Liver (tissue), 3 donors: ENCODE measurements around the gene SLC24A2.

Source experiments
- GABPA ChIP-seq, 2 donors: IDR thresholded peaks in 1 of 2; conservative IDR thresholded peaks in 1 of 2; 2 replicates each; pipeline ENCODE4 v1.6.1; 2016; ENCODE audit warnings: antibody characterized with exemption in 2 of 2, mild to moderate bottlenecking in 1 of 2, moderate library complexity in 1 of 2
- RAD21 ChIP-seq, 2 donors: IDR thresholded peaks; 2 replicates each; pipeline ENCODE4 v1.6.1; 2016; ENCODE audit warnings: antibody characterized with exemption in 2 of 2, mild to moderate bottlenecking in 2 of 2
- REST ChIP-seq: IDR thresholded peaks from 2 replicates; pipeline ENCODE4 v1.6.1; 2016; ENCODE audit warnings: antibody characterized with exemption, mild to moderate bottlenecking
- TF ChIP-seq, protein P1 (sequence below): fragments of 150-350 bp; IDR thresholded peaks from 2 replicates; pipeline ENCODE4 v1.5.1; 2017; ENCODE audit warnings: improper control_type of control experiment, low read depth, low read length; ENCODE audit not compliant: missing input control
- donor health status: healthy.
- donor health status: healthy.

- TF ChIP-seq, protein P1, sequence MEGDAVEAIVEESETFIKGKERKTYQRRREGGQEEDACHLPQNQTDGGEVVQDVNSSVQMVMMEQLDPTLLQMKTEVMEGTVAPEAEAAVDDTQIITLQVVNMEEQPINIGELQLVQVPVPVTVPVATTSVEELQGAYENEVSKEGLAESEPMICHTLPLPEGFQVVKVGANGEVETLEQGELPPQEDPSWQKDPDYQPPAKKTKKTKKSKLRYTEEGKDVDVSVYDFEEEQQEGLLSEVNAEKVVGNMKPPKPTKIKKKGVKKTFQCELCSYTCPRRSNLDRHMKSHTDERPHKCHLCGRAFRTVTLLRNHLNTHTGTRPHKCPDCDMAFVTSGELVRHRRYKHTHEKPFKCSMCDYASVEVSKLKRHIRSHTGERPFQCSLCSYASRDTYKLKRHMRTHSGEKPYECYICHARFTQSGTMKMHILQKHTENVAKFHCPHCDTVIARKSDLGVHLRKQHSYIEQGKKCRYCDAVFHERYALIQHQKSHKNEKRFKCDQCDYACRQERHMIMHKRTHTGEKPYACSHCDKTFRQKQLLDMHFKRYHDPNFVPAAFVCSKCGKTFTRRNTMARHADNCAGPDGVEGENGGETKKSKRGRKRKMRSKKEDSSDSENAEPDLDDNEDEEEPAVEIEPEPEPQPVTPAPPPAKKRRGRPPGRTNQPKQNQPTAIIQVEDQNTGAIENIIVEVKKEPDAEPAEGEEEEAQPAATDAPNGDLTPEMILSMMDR = no peak
- no peak for TF ChIP-seq RAD21 (IDR thresholded peaks at IDR 0.05)
- TF ChIP-seq GABPA (IDR thresholded peaks at IDR 0.05 in 1 of 2, conservative IDR thresholded peaks at IDR 0.05 in 1 of 2) = no peak
- no peak for TF ChIP-seq REST
Observed at GRCh38 chr9:19807182-19807892, 18.5 kb upstream of the SLC24A2 start.
